K562 (cell line): ENCODE results near the gene PCDH9. TPM values are rescaled to one million over a fixed set of nuclear protein-coding genes. Genes with fewer than 3 reads are reported as not detected.

Source experiments
- ATAC-seq: fragments of 200-7000 bp; cut with Tn5 transposase; 3 replicates; pipeline ENCODE4 v1.9.1; 2020; ENCODE audit warnings: moderate library complexity
- BruUV-seq: library from RNA; stranded (reverse); fragments of 400-500 nt; replicated peaks from 2 replicates; lab custom pipeline; 2021; lab: Mats Ljungman, UMichigan
- CTCF ChIA-PET: fragments of 300-600 bp; formaldehyde crosslinking; extraction: SDS; loops from one replicate; lab custom pipeline; 2021; ENCODE audit warnings: low intra/inter-chr PET ratio; lab: Yijun Ruan, JAX
- POLR2A ChIA-PET: fragments of 300-600, 350-650 bp; sonication (Branson Sonifier 250); formaldehyde crosslinking; extraction: SDS; loops from one replicate; lab custom pipeline; 2021; ENCODE audit warnings: antibody characterized with exemption, inconsistent platforms; lab: Yijun Ruan, JAX
- DNase-seq, 4 experiments: peaks; one replicate each; pipeline versions ENCODE4 v3.0.0 to v3.0.0-alpha.2; 2011 to 2018; ENCODE audit warnings: low spot score in 3 of 4, mixed read lengths in 3 of 4; ENCODE audit errors: extremely low read depth in 1 of 4
- FAIRE-seq: peaks from 2 replicates; lab custom pipeline; 2011; peaks lifted over from hg19 to GRCh38; lab: Jason Lieb, UNC
- H2AFZ ChIP-seq: 2 replicates; pipeline ENCODE4 v1.6.0; 2011; ENCODE audit warnings: low read depth, low read length, control low read depth, inconsistent platforms
- H3K27ac ChIP-seq: fragments of 200-600 bp; 3 replicates; pipeline ENCODE4 v1.8.0; 2011; ENCODE audit warnings: low read depth, mild to moderate bottlenecking, control low read depth, inconsistent platforms, low read length, moderate library complexity, mixed read lengths; ENCODE audit errors: extremely low read depth
- H3K27me3 ChIP-seq, 2 experiments: fragments of 300-600 bp in 1 of 2; 2 replicates in 1 of 2; 3 replicates in 1 of 2; pipeline versions ENCODE4 v1.6.0 to v1.8.0; 2011; ENCODE audit warnings: inconsistent platforms in 2 of 2, low read length in 2 of 2, mild to moderate bottlenecking in 1 of 2, mixed read lengths in 1 of 2, moderate library complexity in 1 of 2; ENCODE audit not compliant: control insufficient read depth in 2 of 2, insufficient read depth in 2 of 2
- H3K36me3 ChIP-seq: fragments of 300-600 bp; 3 replicates; pipeline ENCODE4 v1.8.0; 2011; ENCODE audit warnings: mild to moderate bottlenecking, low read length, inconsistent platforms; ENCODE audit not compliant: control insufficient read depth, insufficient read depth
- H3K4me1 ChIP-seq, 2 experiments: fragments of 200-600 bp in 1 of 2; replicated peaks in 1 of 2; 2 replicates in 1 of 2; 3 replicates in 1 of 2; pipeline versions ENCODE4 v1.5.1 to v1.8.0; 2011; ENCODE audit warnings: inconsistent platforms in 2 of 2, low read length in 2 of 2, mild to moderate bottlenecking in 1 of 2, mixed read lengths in 1 of 2, moderate library complexity in 1 of 2; ENCODE audit not compliant: control insufficient read depth in 2 of 2, insufficient read depth in 2 of 2
- H3K4me2 ChIP-seq: 2 replicates; pipeline ENCODE4 v1.6.1; 2011; ENCODE audit warnings: low read length, control low read depth, inconsistent platforms, mixed read lengths; ENCODE audit not compliant: insufficient read depth
- H3K4me3 ChIP-seq: fragments of 200-600 bp; sonication (generic), shearing (Covaris generic); 2 replicates; pipeline ENCODE4 v1.5.1; 2016; ENCODE audit warnings: control low read depth, inconsistent platforms
- H3K79me2 ChIP-seq: fragments of 200-600 bp; 3 replicates; pipeline ENCODE4 v1.8.0; 2011; ENCODE audit warnings: low read length, inconsistent platforms; ENCODE audit not compliant: control insufficient read depth, insufficient read depth
- H3K9ac ChIP-seq, 2 experiments: 2 replicates each; pipeline versions ENCODE4 v1.6.0 to v1.6.1; 2011; ENCODE audit warnings: low read depth in 2 of 2, low read length in 2 of 2, control low read depth in 1 of 2, inconsistent platforms in 1 of 2, mild to moderate bottlenecking in 1 of 2, mixed read lengths in 1 of 2; ENCODE audit not compliant: insufficient read depth in 1 of 2
- H3K9me1 ChIP-seq: one replicate; pipeline ENCODE4 v1.6.0; 2011; ENCODE audit warnings: inconsistent platforms, mild to moderate bottlenecking, low read length, moderate library complexity; ENCODE audit not compliant: control insufficient read depth, insufficient read depth
- H3K9me3 ChIP-seq: replicated peaks from 2 replicates; pipeline ENCODE4 v1.5.1; 2011; ENCODE audit warnings: low read depth, low read length, inconsistent platforms; ENCODE audit not compliant: control insufficient read depth, insufficient read depth
- H4K20me1 ChIP-seq: replicated peaks from 2 replicates; pipeline ENCODE4 v1.6.1; 2011; ENCODE audit warnings: low read length, inconsistent platforms, mixed read lengths; ENCODE audit not compliant: control insufficient read depth, insufficient read depth
- ATF3 ChIP-seq, 2 experiments: fragments of 450-650 bp in 1 of 2; sonication (generic) in 1 of 2; formaldehyde crosslinking in 1 of 2; IDR thresholded peaks in 1 of 2; conservative IDR thresholded peaks in 1 of 2; 2 replicates each; pipeline versions ENCODE4 v1.6.1 to v1.8.1; 2016 to 2023; ENCODE audit warnings: mild to moderate bottlenecking in 2 of 2, moderate library complexity in 2 of 2, inconsistent platforms in 1 of 2, missing genetic modification reagents in 1 of 2
- CBX5 ChIP-seq: IDR thresholded peaks from 2 replicates; pipeline ENCODE4 v1.6.1; 2014; ENCODE audit warnings: low read depth, borderline replicate concordance
- CC2D1A ChIP-seq: fragments of 450-650 bp; IDR thresholded peaks from 2 replicates; pipeline ENCODE4 v1.6.1; 2017; ENCODE audit warnings: mild to moderate bottlenecking
- ESRRA ChIP-seq: fragments of 450-650 bp; IDR thresholded peaks from 2 replicates; pipeline ENCODE4 v1.6.1; 2014; ENCODE audit warnings: low read depth, mild to moderate bottlenecking, moderate library complexity, borderline replicate concordance
- GATA2 ChIP-seq: sonication (generic); formaldehyde crosslinking; IDR thresholded peaks from 2 replicates; pipeline ENCODE4 v1.4.0; 2020; ENCODE audit warnings: mild to moderate bottlenecking, missing genetic modification reagents
- HDAC8 ChIP-seq: fragments of 450-650 bp; IDR thresholded peaks from 2 replicates; pipeline ENCODE4 v1.6.1; 2016; ENCODE audit warnings: mild to moderate bottlenecking, missing genetic modification characterization, moderate library complexity, missing compliant biosample characterization
- HNRNPLL ChIP-seq: fragments of 200-400 bp; formaldehyde crosslinking; IDR thresholded peaks from 2 replicates; pipeline ENCODE4 v1.6.1; 2017; ENCODE audit warnings: low read length, low read depth, mild to moderate bottlenecking; ENCODE audit not compliant: poor library complexity, severe bottlenecking
- L3MBTL2 ChIP-seq: fragments of 450-650 bp; IDR thresholded peaks from 2 replicates; pipeline ENCODE4 v1.6.1; 2016; ENCODE audit warnings: mild to moderate bottlenecking, moderate library complexity
- NCOR1 ChIP-seq: fragments of 450-650 bp; IDR thresholded peaks from 2 replicates; pipeline ENCODE4 v1.6.1; 2016; ENCODE audit warnings: mild to moderate bottlenecking, moderate library complexity
- NFE2 ChIP-seq: IDR thresholded peaks from 2 replicates; pipeline ENCODE4 v1.6.1; 2014; ENCODE audit warnings: antibody characterized with exemption, low read depth
- RFX1 ChIP-seq: fragments of 450-650 bp; IDR thresholded peaks from 2 replicates; pipeline ENCODE4 v1.6.1; 2016; ENCODE audit warnings: mild to moderate bottlenecking, moderate library complexity
- RFX7 ChIP-seq: fragments of 250-450 bp; sonication (Bioruptor Pico); IDR thresholded peaks from 2 replicates; pipeline ENCODE4 v1.5.1; 2021; ENCODE audit warnings: mild to moderate bottlenecking
- RHOXF2B ChIP-seq: fragments of 250-450 bp; sonication (Bioruptor Pico); conservative IDR thresholded peaks from 2 replicates; pipeline ENCODE4 v1.5.1; 2021
- TAF7 ChIP-seq: fragments of 450-650 bp; IDR thresholded peaks from 2 replicates; pipeline ENCODE4 v1.6.1; 2016; ENCODE audit warnings: missing genetic modification characterization, missing compliant biosample characterization
- UBTF ChIP-seq, 2 experiments: IDR thresholded peaks; 2 replicates each; pipeline ENCODE4 v1.6.1; 2012; ENCODE audit warnings: improper control_type of control experiment in 2 of 2, low read depth in 2 of 2, low read length in 2 of 2, borderline replicate concordance in 1 of 2
- ZNF263 ChIP-seq: sonication (generic); formaldehyde crosslinking; IDR thresholded peaks from 2 replicates; pipeline ENCODE4 v1.8.0; 2022; ENCODE audit warnings: mild to moderate bottlenecking, missing genetic modification reagents, borderline replicate concordance
- ZNF398 ChIP-seq: fragments of 250-450 bp; sonication (Bioruptor Pico); IDR thresholded peaks from 2 replicates; pipeline ENCODE4 v1.8.0; 2021; ENCODE audit warnings: moderate library complexity, mild to moderate bottlenecking, inconsistent platforms
- WGBS: fragments of 100-300 bp; shearing (Covaris generic); methylation state at CpG from one replicate; pipeline ENCODE4 v1.1.6; 2016; ENCODE audit warnings: low coverage, mixed read lengths; ENCODE audit not compliant: insufficient coverage; ENCODE audit errors: missing lambda C conversion rate; 5-methylcytosine and 5-hydroxymethylcytosine counted together
- in situ Hi-C: fragments of 300-500 bp; cut with MboI; formaldehyde crosslinking; loops from 4 replicates; pipeline ENCODE4 v1.15.0; 2018; ENCODE audit warnings: inconsistent platforms, mixed read lengths
- intact Hi-C: fragments of 100-400 bp; cut with micrococcal nuclease; formaldehyde crosslinking; loops from 2 replicates; pipeline ENCODE4 v1.14.2; 2022
- polyA plus RNA-seq, 8 experiments: library from polyadenylated mRNA; depleted of rRNA in 4 of 8; stranded (reverse) in 5 of 8; unstranded in 3 of 8; fragments of >200 nt; fragmentation: Nextera tagmentation in 2 of 8; fragmentation: Illumina TruSeq in 1 of 8; extraction: Ambion mirVana in 2 of 8; extraction: Trizol in 1 of 8; gene quantifications; 2 replicates each; pipeline versions ENCODE4 v1.2.1 to v1.2.3, GENCODE V29; 2011 to 2014; ENCODE audit warnings: inconsistent platforms in 1 of 8, missing spikeins in 1 of 8
- total RNA-seq, 7 experiments: library from RNA; depleted of rRNA in 6 of 7; stranded (reverse); fragments of >200 nt in 6 of 7; fragmentation: Illumina TruSeq in 2 of 7; extraction: Trizol in 2 of 7; gene quantifications; 2 replicates each; pipeline versions ENCODE4 v1.2.1 to v1.2.3, GENCODE V29; 2011 to 2021; ENCODE audit warnings: low replicate concordance in 1 of 7

Gene PCDH9
- total and polyA plus RNA-seq, 9 of the 15 experiments (the other 6 are each of a cell fraction or from before 2014, with no cell fraction given), result 1.1 to 6.7 (median 4.9) TPM

DNA sequence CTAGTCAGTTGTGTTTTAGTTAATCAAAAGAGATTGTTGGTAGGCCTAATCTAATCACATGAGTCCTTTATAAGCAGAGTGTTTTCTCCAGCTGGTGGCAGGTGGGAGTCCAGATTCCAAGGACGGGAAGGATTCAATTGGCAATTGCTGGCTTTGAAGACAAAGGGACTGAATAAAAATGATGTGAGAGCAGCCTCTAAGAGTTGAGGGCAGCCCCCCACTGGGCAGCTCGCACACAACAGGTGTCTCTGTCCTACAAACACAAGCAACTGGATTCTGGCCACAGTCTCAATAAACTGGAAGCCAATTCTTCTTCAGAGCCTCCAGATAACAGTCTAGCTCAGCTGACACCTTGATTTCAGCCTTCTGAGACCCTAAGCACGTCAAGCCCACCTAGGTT is 915.2 kb downstream of the PCDH9 start (continued):
- no peak for TF ChIP-seq ZNF398 (CRISPR knock-in tag)
- TF ChIP-seq HDAC8 (tag), result no peak
- no peak for TF ChIP-seq ESRRA
- TF ChIP-seq L3MBTL2, result no peak
- TF ChIP-seq RFX1, result no peak
- TF ChIP-seq ZNF263 (CRISPR knock-in tag), result no peak
- TF ChIP-seq CC2D1A, result no peak
- TF ChIP-seq GATA2 (CRISPR knock-in tag), result no peak
- no peak for TF ChIP-seq HNRNPLL
- TF ChIP-seq RFX7 (CRISPR knock-in tag), result no peak
- TF ChIP-seq, all 486 proteins: peak for 0

DNA sequence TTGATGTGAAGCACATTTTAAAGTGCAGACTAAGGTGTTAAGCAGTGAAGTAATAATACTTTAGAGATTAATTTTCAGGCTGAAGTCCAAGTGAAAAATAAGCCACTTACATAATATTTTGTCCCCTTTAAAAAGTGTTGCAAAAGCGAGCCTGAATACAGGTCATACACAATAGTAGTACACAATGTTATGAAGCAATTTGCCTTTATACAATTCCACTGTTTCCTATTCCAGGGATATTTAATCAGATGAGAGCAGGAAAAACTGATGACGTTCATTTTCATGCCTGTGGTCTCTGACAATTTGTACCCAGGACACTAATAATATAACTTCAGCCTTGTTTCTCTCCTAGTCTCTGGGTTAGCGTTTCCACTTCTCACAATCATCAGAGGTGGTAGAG is 916.7 kb downstream of the PCDH9 start:
- intact Hi-C loops (no loop called here), in situ Hi-C loops (no loop called here)
- FAIRE-seq (no peak), ATAC-seq (no peak), DNase-seq (no peak)
- Histone ChIP-seq H3K4me1 (no peaks in the 10 kb centered on the region), H3K9me3 (no peaks in the 10 kb centered on the region), H3K9ac (no peak overlapping the region), H4K20me1 (no peaks in the 10 kb centered on the region), H2AFZ (no peak overlapping the region), H3K27ac (no peak overlapping the region), H3K79me2 (no peaks in the 10 kb centered on the region), H3K4me2 (no peak overlapping the region), H3K36me3 (no peaks in the 10 kb centered on the region), H3K27me3 (no peaks in the 10 kb centered on the region), H3K9me1 (no peaks in the 10 kb centered on the region), H3K4me3 (no peak overlapping the region)
- BruUV-seq, result no TSS peak
- 36% methylated on average over 3 of the region's 3 CpGs for WGBS
- ChIA-PET POLR2A (no interaction called here), CTCF (no interaction called here)
- TF ChIP-seq UBTF (IDR thresholded peaks at IDR 0.05; ENCODE audit: borderline replicate concordance in 1 of 2, low read depth in 2 of 2, low read length in 2 of 2) (no peak), CBX5 (no peak), NFE2 (no peak), NCOR1 (no peak), RHOXF2B (no peak), ATF3 (IDR thresholded peaks at IDR 0.05) (no peak), ATF3 (CRISPR knock-in tag; conservative IDR thresholded peaks at IDR 0.05) (no peak), TAF7 (tag) (no peak)
